CD8-positive, alpha-beta memory T cell (primary cell): ENCODE results near the gene USP16. TPM values are rescaled to one million over a fixed set of nuclear protein-coding genes. Genes with fewer than 3 reads are reported as not detected.
"Not testable (repeated sequence)": the region's sequence is repeated elsewhere in the genome, so short reads cannot be mapped to it uniquely, and the experiment has no call there.

ENCODE experiments used
- CTCF ChIA-PET: fragments of 350-600 bp; sonication (Branson Sonifier 250); formaldehyde crosslinking; loops from one replicate; lab custom pipeline; 2021; ENCODE audit warnings: antibody characterized with exemption; lab: Charles Lee
- POLR2A ChIA-PET: fragments of 350-600 bp; sonication (Branson Sonifier 250); formaldehyde crosslinking; loops from one replicate; lab custom pipeline; 2021; ENCODE audit warnings: antibody characterized with exemption; lab: Charles Lee
- DNase-seq, 5 donors: peaks; one replicate each; pipeline versions ENCODE4 v3.0.0 to v3.0.0-alpha.2; 2020 to 2022; ENCODE audit warnings: mixed read lengths in 1 of 5
- H3K27ac ChIP-seq: one replicate; pipeline ENCODE4 v1.7.0; 2013; ENCODE audit warnings: low read depth, mild to moderate bottlenecking, low read length, moderate library complexity
- H3K27me3 ChIP-seq: 2 replicates; pipeline ENCODE4 v1.7.0; 2013; ENCODE audit warnings: low read length, mild to moderate bottlenecking; ENCODE audit not compliant: insufficient read depth, poor library complexity, severe bottlenecking
- H3K36me3 ChIP-seq: 2 replicates; pipeline ENCODE4 v1.7.0; 2013; ENCODE audit warnings: mild to moderate bottlenecking, low read length, moderate library complexity; ENCODE audit not compliant: insufficient read depth
- H3K4me1 ChIP-seq: 2 replicates; pipeline ENCODE4 v1.7.0; 2013; ENCODE audit warnings: mild to moderate bottlenecking, low read length, moderate library complexity; ENCODE audit not compliant: insufficient read depth
- H3K4me3 ChIP-seq: 2 replicates; pipeline ENCODE4 v1.7.0; 2013; ENCODE audit warnings: mild to moderate bottlenecking, low read length
- H3K9me3 ChIP-seq: 2 replicates; pipeline ENCODE4 v1.7.0; 2013; ENCODE audit warnings: mild to moderate bottlenecking, low read length
- H3K27ac Mint-ChIP-seq, 8 donors: one replicate each; pipeline ENCODE4 v1.8.0; 2020 to 2021; ENCODE audit warnings: mixed read lengths in 8 of 8, mild to moderate bottlenecking in 6 of 8, inconsistent platforms in 3 of 8, moderate library complexity in 3 of 8
- H3K27me3 Mint-ChIP-seq, 2 donors: one replicate each; pipeline ENCODE4 v1.8.0; 2020 to 2021; ENCODE audit warnings: mixed read lengths in 2 of 2, mild to moderate bottlenecking in 1 of 2, moderate library complexity in 1 of 2
- H3K36me3 Mint-ChIP-seq, 3 donors: one replicate each; pipeline ENCODE4 v1.8.0; 2020 to 2021; ENCODE audit warnings: mixed read lengths in 3 of 3, inconsistent platforms in 1 of 3, mild to moderate bottlenecking in 1 of 3
- H3K4me1 Mint-ChIP-seq, 3 donors: one replicate each; pipeline ENCODE4 v1.8.0; 2020 to 2021; ENCODE audit warnings: mixed read lengths in 3 of 3, inconsistent platforms in 1 of 3, mild to moderate bottlenecking in 1 of 3
- H3K4me3 Mint-ChIP-seq, 7 donors: one replicate each; pipeline ENCODE4 v1.8.0; 2020 to 2021; ENCODE audit warnings: mixed read lengths in 7 of 7, mild to moderate bottlenecking in 6 of 7, moderate library complexity in 4 of 7, inconsistent platforms in 2 of 7
- H3K9me3 Mint-ChIP-seq, 5 donors: one replicate each; pipeline ENCODE4 v1.8.0; 2020 to 2022; ENCODE audit warnings: mixed read lengths in 5 of 5, mild to moderate bottlenecking in 3 of 5, moderate library complexity in 2 of 5, inconsistent platforms in 1 of 5
- polyA plus RNA-seq: library from polyadenylated mRNA; unstranded; fragments of 300-500 nt; fragmentation: Illumina TruSeq; gene quantifications from one replicate; pipeline ENCODE4 v1.2.3, GENCODE V29; 2021
- total RNA-seq, 2 experiments: library from RNA; stranded (reverse); gene quantifications; one replicate each; pipeline ENCODE4 v1.2.3, GENCODE V29; 2021

Gene USP16
- total and polyA plus RNA-seq, 3 experiments from 2014 or later: 32.5 to 55.9 (median 55.7) TPM

DNA sequence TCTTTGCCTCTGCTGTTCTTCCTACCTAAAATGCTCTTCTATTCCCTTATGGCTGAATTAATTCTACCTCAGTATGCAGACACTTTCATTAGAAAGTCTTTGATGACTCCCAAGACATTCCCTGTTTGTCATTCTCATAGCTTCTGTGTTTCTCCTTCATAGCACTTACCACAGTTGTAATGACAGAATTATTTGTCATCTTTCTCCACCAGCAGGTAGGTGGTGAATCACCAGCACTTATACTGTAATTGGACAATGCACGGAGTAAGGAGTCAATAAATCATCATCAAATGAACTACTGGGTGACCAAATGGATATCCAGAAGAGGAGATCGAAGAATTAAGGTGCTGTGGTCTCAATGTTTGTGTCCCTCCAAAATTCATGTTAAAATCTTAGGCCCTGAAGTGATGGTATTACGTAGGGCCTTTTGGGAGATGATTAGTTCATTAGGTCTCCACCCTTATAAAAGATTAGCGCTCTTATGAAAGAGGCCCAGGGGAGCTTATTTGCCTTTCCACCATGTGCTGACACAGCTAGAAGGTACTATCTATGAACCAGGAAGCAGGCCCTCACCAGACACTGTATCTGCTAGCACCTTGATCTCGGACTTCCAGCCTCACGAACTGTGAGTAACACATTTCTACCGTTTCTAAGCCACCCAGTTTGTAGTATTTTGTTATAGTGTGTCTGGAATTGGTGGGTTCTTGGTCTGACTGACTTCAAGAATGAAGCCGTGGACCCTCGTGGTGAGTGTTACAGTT is 51.4 kb downstream of the USP16 start:
- Mint-ChIP-seq H3K4me3 (peak overlapping the region in 4 of 7 donors; percentile 87 to 93 (median 91)), H3K4me1 (peaks cover 65 to 88% (median 88%) of the 10 kb centered on the region in 3 donors), H3K27ac (peak overlapping the region in 6 of 8 donors; percentile 20 to 90 (median 72)), H3K9me3 (no peaks in the 10 kb centered on the region), H3K27me3 (peaks cover 0 to 1% of the 10 kb centered on the region in 2 donors), H3K36me3 (peaks cover 0 to 26% (median 0%) of the 10 kb centered on the region in 3 donors)
- DNase-seq: no peak
- Histone ChIP-seq H3K36me3 (no peaks in the 10 kb centered on the region), H3K4me1 (peaks cover 51% of the 10 kb centered on the region), H3K4me3 (no peak overlapping the region), H3K27me3 (no peaks in the 10 kb centered on the region), H3K9me3 (no peaks in the 10 kb centered on the region), H3K27ac (no peak overlapping the region)
- ChIA-PET CTCF (interaction anchor here (1.0 to 1.6 kb wide), 4 partner anchors 57 to 330 kb away, joined by 3 to 6 read pairs (median 4); partner anchors contain the start of genes BACH1 and RWDD2B), POLR2A (interaction anchor here (0.7 to 1.9 kb wide), 3 partner anchors 51 to 224 kb away, joined by 3 to 10 read pairs (median 3); partner anchors contain the start of gene USP16)

DNA sequence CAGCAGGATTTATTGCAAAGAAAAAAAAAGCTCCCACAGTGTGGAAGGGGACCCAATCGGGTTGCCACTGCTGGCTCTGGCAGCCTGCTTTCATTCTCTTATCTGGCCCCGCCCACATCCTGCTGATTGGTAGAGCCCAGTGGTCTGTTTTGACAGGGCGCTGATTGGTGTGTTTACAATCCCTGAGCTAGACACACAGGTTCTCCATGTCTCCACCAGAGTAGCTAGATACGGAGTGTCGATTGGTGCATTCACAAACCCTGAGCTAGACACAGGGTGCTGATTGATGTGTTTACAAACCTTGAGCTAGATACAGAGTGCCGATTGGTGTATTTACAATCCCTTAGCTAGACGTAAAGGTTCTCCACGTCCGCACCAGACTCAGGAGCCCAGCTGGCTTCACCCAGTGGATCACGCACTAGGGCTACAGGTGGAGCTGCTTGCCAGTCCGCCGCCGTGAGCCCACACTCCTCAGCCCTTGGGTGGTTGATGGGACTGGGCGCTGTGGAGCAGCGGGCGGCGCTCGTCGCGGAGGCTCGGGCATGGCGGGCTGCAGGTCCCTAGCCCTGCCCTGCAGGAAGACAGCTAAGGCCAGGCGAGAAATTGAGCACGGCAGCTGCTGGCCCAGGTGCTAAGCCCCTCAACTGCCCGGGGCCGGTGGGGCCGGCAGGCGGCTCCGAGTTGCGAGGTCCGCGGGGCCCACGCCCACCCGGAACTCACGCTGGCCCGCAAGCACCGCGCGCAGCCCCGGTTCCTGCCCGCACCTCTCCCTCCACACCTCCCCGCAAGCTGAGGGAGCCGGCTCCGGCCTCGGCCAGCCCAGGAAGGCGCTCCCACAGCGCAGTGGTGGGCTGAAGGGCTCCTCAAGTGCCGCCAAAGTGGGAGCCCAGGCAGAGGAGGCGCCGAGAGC is 52.5 kb downstream of the USP16 start:
- H3K4me3 Mint-ChIP-seq: peak overlapping the region; percentile 83 to 93 (median 88)
- H3K9me3 Mint-ChIP-seq, H3K36me3 ChIP-seq, H3K27me3 Mint-ChIP-seq, H3K27me3 ChIP-seq, H3K9me3 ChIP-seq: not testable (repeated sequence)
- peak overlapping the region; percentile 29 for H3K4me3 ChIP-seq
- peak overlapping the region; percentile 57 for H3K27ac ChIP-seq
- peaks cover 50% of the 10 kb centered on the region for H3K4me1 ChIP-seq
- peak overlapping the region; percentile 77 to 97 (median 92) for H3K27ac Mint-ChIP-seq
- DNase-seq: peak; percentile 49 to 89 (median 76)
- ChIA-PET CTCF (interaction anchor here (1.1 to 1.8 kb wide), 5 partner anchors 10 to 298 kb away, joined by 3 to 6 read pairs (median 4); partner anchors contain the start of genes BACH1, LTN1 and RWDD2B), POLR2A (interaction anchor here (0.7 to 1.9 kb wide), 5 partner anchors 52 to 223 kb away, joined by 3 to 10 read pairs (median 5); partner anchors contain the start of genes LTN1 and USP16)
- peaks cover 0 to 22% (median 0%) of the 10 kb centered on the region in 3 donors for H3K36me3 Mint-ChIP-seq
- H3K4me1 Mint-ChIP-seq: peaks cover 65 to 86% (median 86%) of the 10 kb centered on the region in 3 donors

DNA sequence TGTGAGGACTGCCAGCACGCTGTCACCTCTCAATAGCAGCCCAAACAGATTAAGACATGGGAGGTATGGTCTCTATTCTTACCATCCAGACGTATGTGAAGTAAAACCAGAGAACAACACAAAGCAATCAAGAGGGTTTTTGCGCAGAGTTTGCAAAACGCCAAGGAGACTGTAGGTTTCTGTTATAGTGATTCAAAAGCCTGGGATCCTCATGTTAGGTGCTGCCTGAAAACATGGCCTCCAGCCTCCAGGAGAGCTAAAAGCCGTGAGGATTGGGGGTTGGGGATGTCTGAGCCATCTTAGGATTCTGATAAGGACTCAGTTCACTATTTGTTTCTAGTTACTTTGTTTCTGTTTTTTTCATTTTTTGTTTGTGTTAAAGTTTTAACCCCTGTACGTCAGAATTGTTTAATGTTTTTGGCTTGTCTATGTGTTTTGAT is 53.2 kb downstream of the USP16 start:
- Mint-ChIP-seq H3K9me3 (no peaks in the 10 kb centered on the region), H3K27me3 (peaks cover 0 to 1% of the 10 kb centered on the region in 2 donors), H3K36me3 (peaks cover 0 to 20% (median 0%) of the 10 kb centered on the region in 3 donors), H3K27ac (peak overlapping the region; percentile 77 to 97 (median 92)), H3K4me1 (peaks cover 61 to 85% (median 84%) of the 10 kb centered on the region in 3 donors), H3K4me3 (peak overlapping the region; percentile 83 to 93 (median 88))
- ChIA-PET CTCF (interaction anchor here (1.1 to 1.8 kb wide), 3 partner anchors 9 to 222 kb away, joined by 4 to 6 read pairs (median 5); partner anchors contain the start of genes BACH1 and LTN1), POLR2A (interaction anchor here (1.3 to 1.9 kb wide), 4 partner anchors 53 to 222 kb away, joined by 4 to 10 read pairs (median 5); partner anchors contain the start of genes LTN1 and USP16)
- DNase-seq: no peak
- H3K4me1 ChIP-seq: peaks cover 50% of the 10 kb centered on the region
- peak overlapping the region; percentile 29 for H3K4me3 ChIP-seq
- peak overlapping the region; percentile 57 for H3K27ac ChIP-seq
- H3K27me3 ChIP-seq: no peaks in the 10 kb centered on the region
- H3K9me3 ChIP-seq: no peaks in the 10 kb centered on the region
- H3K36me3 ChIP-seq: no peaks in the 10 kb centered on the region

DNA sequence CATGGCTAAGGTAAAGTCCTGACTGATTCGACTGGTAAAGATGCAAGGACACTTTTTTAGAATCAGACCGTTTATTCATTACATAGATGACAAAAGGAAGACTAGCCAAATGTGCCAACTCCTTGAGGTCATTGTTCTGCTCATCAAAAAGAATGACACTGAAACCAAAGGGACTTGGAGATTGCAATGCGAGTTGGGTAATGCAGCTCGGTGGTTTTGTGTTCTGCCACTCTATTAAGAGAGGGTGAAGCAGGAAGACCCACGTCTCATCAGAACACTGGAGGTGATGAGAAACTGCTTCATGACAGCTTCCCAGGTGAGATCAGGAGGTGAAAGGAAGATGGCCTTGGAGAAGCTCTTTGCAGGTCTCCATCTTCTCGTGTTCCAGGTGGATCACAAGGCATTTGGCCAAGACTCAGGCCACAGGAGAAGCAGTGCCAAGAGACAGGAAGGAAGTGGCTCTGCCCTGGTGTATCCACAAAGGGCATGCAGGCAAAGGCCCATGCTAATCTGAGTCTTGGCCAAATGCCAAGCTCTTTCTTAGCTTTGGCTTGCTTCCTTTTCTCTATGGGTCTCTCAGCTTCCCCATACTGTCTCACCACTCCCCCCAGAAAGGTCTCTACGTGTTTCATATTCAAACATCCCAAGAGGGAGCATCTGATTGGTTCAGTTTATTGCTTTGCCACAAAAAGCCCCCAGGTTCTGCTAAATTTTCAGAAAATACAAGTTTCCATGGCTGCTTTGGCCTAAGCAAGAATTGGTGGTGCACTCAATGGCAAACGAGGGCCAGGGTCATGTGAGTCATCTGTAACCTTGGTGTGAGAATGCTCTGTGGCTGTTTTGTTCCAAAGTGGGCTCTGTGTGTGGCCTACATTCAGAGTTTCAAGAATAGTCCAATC is 54.6 kb downstream of the USP16 start:
- peak in 3 of 5 donors; percentile 45 to 52 (median 48) for DNase-seq
- H3K27ac ChIP-seq: no peak overlapping the region
- no peaks in the 10 kb centered on the region for H3K9me3 ChIP-seq
- ChIA-PET CTCF (interaction anchor here (0.7 to 1.0 kb wide), 4 partner anchors 77 to 298 kb away, joined by 3 to 4 read pairs (median 3); no protein-coding TSS in a partner anchor), POLR2A (no interaction called here)
- H3K9me3 Mint-ChIP-seq: no peaks in the 10 kb centered on the region
- H3K4me1 ChIP-seq: peaks cover 47% of the 10 kb centered on the region
- no peaks in the 10 kb centered on the region for H3K36me3 ChIP-seq
- peak overlapping the region; percentile 20 for H3K4me3 ChIP-seq
- no peaks in the 10 kb centered on the region for H3K27me3 ChIP-seq
- peaks cover 0 to 7% (median 0%) of the 10 kb centered on the region in 3 donors for H3K36me3 Mint-ChIP-seq
- H3K27me3 Mint-ChIP-seq: peaks cover 0 to 3% of the 10 kb centered on the region in 2 donors
- H3K4me1 Mint-ChIP-seq: peaks cover 51 to 81% (median 78%) of the 10 kb centered on the region in 3 donors
- peak overlapping the region; percentile 73 to 98 (median 90) for H3K27ac Mint-ChIP-seq
- H3K4me3 Mint-ChIP-seq: peak overlapping the region; percentile 59 to 93 (median 70)

DNA sequence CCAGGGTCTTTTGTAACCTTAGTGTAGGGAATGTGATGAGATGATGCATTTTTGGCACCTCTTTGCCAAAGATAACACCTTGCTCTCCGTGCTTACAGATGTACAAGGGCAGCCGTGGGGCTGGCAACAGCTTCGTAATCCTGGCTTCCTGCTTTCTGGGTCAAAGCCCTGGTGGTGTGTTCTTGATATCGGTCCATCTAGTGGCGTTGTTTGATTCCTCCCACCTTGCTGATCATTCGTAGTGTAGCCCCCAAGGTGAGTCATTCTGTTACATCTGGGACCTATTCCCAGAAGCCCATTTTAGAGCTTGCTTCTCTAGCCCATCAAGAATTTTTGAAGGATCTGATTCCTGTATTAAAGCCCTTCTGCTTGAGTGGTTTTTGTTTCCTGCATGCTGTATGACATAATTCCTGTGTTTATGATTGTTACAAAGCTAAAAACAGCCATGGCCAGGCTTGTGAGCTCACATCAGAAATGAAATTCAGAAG is 56.0 kb downstream of the USP16 start:
- Mint-ChIP-seq H3K36me3 (peaks cover 0 to 7% (median 0%) of the 10 kb centered on the region in 3 donors), H3K27ac (peak overlapping the region; percentile 73 to 98 (median 90)), H3K4me3 (peak overlapping the region; percentile 68 to 78 (median 73)), H3K9me3 (no peaks in the 10 kb centered on the region), H3K4me1 (peaks cover 47 to 76% (median 73%) of the 10 kb centered on the region in 3 donors), H3K27me3 (peaks cover 0 to 3% of the 10 kb centered on the region in 2 donors)
- CTCF ChIA-PET: interaction anchor here (0.8 to 1.3 kb wide), 4 partner anchors 8 to 291 kb away, joined by 3 read pairs; no protein-coding TSS in a partner anchor
- Histone ChIP-seq H3K4me3 (no peak overlapping the region), H3K36me3 (no peaks in the 10 kb centered on the region), H3K27me3 (no peaks in the 10 kb centered on the region), H3K4me1 (peaks cover 46% of the 10 kb centered on the region), H3K9me3 (no peaks in the 10 kb centered on the region), H3K27ac (peak overlapping the region; percentile 4)
- POLR2A ChIA-PET: interaction anchor here (0.7 kb wide), 1 partner anchor 78 kb away, joined by 3 read pairs; no protein-coding TSS in a partner anchor
- peak in 4 of 5 donors; percentile 21 to 52 (median 25) for DNase-seq

DNA sequence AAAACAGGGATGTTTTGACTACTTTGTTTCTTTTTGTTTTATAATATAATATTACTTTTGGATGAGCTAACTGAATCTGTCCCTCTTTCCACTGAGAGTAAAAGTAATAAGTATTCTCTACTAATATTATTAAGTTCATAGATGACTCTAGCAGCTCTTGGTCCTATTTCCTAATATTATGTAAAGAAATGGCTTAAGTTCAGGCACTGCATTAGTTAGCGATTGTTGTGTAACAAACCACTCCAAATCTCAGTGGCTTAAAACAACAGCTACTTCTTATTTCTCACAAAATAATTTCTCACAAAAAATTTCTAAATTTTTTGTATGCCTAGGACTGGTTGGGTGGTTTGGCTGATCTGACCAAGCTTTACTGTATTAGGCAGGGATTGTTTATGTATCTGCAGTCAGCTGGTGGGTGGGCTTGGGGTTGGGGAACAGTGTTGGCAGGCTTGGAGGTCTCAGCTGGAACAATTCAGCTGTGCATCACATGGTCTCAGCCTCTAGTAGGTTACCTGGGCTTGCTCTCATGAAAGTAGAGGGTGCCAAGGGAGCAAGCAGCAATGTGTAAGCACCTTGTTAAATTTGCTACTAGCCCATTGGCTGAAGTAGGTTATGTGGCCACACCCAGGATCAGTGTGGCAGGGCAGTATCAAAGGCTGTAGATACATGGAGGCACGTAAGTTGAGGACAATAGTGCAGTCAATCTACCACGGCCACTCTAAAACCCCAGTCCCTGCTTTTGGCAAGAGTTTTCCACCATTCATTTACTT is 57.8 kb downstream of the USP16 start:
- Mint-ChIP-seq H3K36me3 (peaks cover 0 to 20% (median 4%) of the 10 kb centered on the region in 3 donors), H3K9me3 (no peaks in the 10 kb centered on the region), H3K27me3 (peaks cover 0 to 9% of the 10 kb centered on the region in 2 donors), H3K4me1 (peaks cover 40 to 61% (median 58%) of the 10 kb centered on the region in 3 donors), H3K4me3 (no peak overlapping the region), H3K27ac (peak overlapping the region in 7 of 8 donors; percentile 2 to 78 (median 68))
- Histone ChIP-seq H3K4me3 (no peak overlapping the region), H3K27me3 (no peaks in the 10 kb centered on the region), H3K9me3 (no peaks in the 10 kb centered on the region), H3K4me1 (peaks cover 46% of the 10 kb centered on the region), H3K36me3 (no peaks in the 10 kb centered on the region), H3K27ac (no peak overlapping the region)
- ChIA-PET POLR2A (no interaction called here), CTCF (interaction anchor here (0.8 to 1.6 kb wide), 3 partner anchors 8 to 295 kb away, joined by 3 to 4 read pairs (median 3); partner anchors contain the start of gene CCT8)
- DNase-seq: no peak
